Smooth muscle cell (in vitro differentiated cells): ENCODE measurements around the gene HLA-DQA1. TPM values are rescaled to one million over a fixed set of nuclear protein-coding genes. Genes with fewer than 3 reads are reported as not detected.
"Not testable (repeated sequence)": the region's sequence is repeated elsewhere in the genome, so short reads cannot be mapped to it uniquely, and the experiment has no call there.

ENCODE experiments used
- DNase-seq: peaks from one replicate; lab custom pipeline; 2025; ENCODE audit not compliant: unreplicated experiment; lab: John Stamatoyannopoulos, UW
- H2AFZ ChIP-seq: fragments of 200-600 bp; sonication (generic); 2 replicates; pipeline ENCODE4 v1.6.0; 2016; ENCODE audit warnings: antibody characterized with exemption, low read depth, mild to moderate bottlenecking
- H3F3A ChIP-seq: fragments of 200-600 bp; sonication (generic); 2 replicates; pipeline ENCODE4 v1.6.0; 2017; ENCODE audit warnings: antibody characterized with exemption, low read depth
- H3K27ac ChIP-seq: fragments of 200-600 bp; sonication (generic); 2 replicates; pipeline ENCODE4 v1.5.1; 2016; ENCODE audit warnings: low read depth, mild to moderate bottlenecking
- H3K27me3 ChIP-seq: fragments of 200-600 bp; sonication (generic); 2 replicates; pipeline ENCODE4 v1.6.1; 2016; ENCODE audit warnings: low read depth, mild to moderate bottlenecking
- H3K36me3 ChIP-seq: fragments of 200-600 bp; sonication (generic); 2 replicates; pipeline ENCODE4 v1.5.1; 2016; ENCODE audit warnings: low read depth
- H3K4me1 ChIP-seq: fragments of 200-600 bp; sonication (generic); 2 replicates; pipeline ENCODE4 v1.5.1; 2016; ENCODE audit warnings: low read depth
- H3K4me2 ChIP-seq: fragments of 200-600 bp; sonication (generic); 2 replicates; pipeline ENCODE4 v1.6.0; 2016; ENCODE audit warnings: mild to moderate bottlenecking
- H3K4me3 ChIP-seq: fragments of 200-600 bp; sonication (generic); 2 replicates; pipeline ENCODE4 v1.5.1; 2016; ENCODE audit warnings: mild to moderate bottlenecking
- H3K79me2 ChIP-seq: fragments of 200-600 bp; sonication (generic); 2 replicates; pipeline ENCODE4 v1.6.0; 2016; ENCODE audit warnings: low read depth, mild to moderate bottlenecking
- H3K9ac ChIP-seq: fragments of 200-600 bp; sonication (generic); 2 replicates; pipeline ENCODE4 v1.6.0; 2016; ENCODE audit warnings: low read depth
- H3K9me3 ChIP-seq: fragments of 200-600 bp; sonication (generic); replicated peaks from 2 replicates; pipeline ENCODE4 v1.5.1; 2016; ENCODE audit warnings: low read depth
- H4K20me1 ChIP-seq: fragments of 200-600 bp; sonication (generic); 2 replicates; pipeline ENCODE4 v1.6.0; 2016; ENCODE audit warnings: low read depth
- WGBS: methylation state at CpG from one replicate; pipeline ENCODE4 v1.1.7; 2016; ENCODE audit warnings: low lambda C conversion rate; 5-methylcytosine and 5-hydroxymethylcytosine counted together
- polyA plus RNA-seq: library from polyadenylated mRNA; unstranded; fragments of >200 nt; fragmentation: Nextera tagmentation; extraction: Ambion mirVana; gene quantifications from 2 replicates; pipeline ENCODE4 v1.2.1, GENCODE V29; 2016
- total RNA-seq: library from RNA; depleted of rRNA; stranded (reverse); fragments of >200 nt; gene quantifications from 2 replicates; pipeline ENCODE4 v1.2.3, GENCODE V29; 2014
- TF ChIP-seq, protein P1 (sequence below): fragments of 200-600 bp; sonication (generic); IDR thresholded peaks from 2 replicates; pipeline ENCODE4 v1.5.1; 2017; ENCODE audit warnings: borderline replicate concordance, mild to moderate bottlenecking, antibody characterized with exemption; ENCODE audit not compliant: insufficient read depth, poor library complexity, severe bottlenecking

HLA-DQA1 gene
- total and polyA plus RNA-seq, 2 experiments from 2014 or later = 1.0 TPM; not detected in 1

- H3K27ac ChIP-seq = no peak within 1 kb of the TSS
- no peaks in the 10 kb centered on the region for H3K36me3 ChIP-seq
- H3K9ac ChIP-seq = no peak within 1 kb of the TSS
- TF ChIP-seq, protein P1, sequence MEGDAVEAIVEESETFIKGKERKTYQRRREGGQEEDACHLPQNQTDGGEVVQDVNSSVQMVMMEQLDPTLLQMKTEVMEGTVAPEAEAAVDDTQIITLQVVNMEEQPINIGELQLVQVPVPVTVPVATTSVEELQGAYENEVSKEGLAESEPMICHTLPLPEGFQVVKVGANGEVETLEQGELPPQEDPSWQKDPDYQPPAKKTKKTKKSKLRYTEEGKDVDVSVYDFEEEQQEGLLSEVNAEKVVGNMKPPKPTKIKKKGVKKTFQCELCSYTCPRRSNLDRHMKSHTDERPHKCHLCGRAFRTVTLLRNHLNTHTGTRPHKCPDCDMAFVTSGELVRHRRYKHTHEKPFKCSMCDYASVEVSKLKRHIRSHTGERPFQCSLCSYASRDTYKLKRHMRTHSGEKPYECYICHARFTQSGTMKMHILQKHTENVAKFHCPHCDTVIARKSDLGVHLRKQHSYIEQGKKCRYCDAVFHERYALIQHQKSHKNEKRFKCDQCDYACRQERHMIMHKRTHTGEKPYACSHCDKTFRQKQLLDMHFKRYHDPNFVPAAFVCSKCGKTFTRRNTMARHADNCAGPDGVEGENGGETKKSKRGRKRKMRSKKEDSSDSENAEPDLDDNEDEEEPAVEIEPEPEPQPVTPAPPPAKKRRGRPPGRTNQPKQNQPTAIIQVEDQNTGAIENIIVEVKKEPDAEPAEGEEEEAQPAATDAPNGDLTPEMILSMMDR = no peak
- H3K4me3 ChIP-seq = peak within 1 kb of the TSS; percentile 47
- H3K9me3 ChIP-seq = no peaks in the 10 kb centered on the region
- H3K27me3 ChIP-seq = no peaks in the 10 kb centered on the region
- H2AFZ ChIP-seq = no peak within 1 kb of the TSS
- 45% methylated on average over 16 of the region's 16 CpGs for WGBS
- H4K20me1 ChIP-seq = no peaks in the 10 kb centered on the region
- no peaks in the 10 kb centered on the region for H3K4me1 ChIP-seq
- H3F3A ChIP-seq = no peaks in the 10 kb centered on the region
- DNase-seq = no peak
- peak within 1 kb of the TSS; percentile 73 for H3K4me2 ChIP-seq
- H3K79me2 ChIP-seq = no peaks in the 10 kb centered on the region
These were observed 29.5 kb downstream of the HLA-DQA1 start, which contains the start of gene HLA-DQB1 for GRCh38 chr6:32666420-32667300. Gene HLA-DQB1, minus strand, starts transcription at chr6:32666657. Its CDS starts 50 bp downstream, at chr6:32666607.

- DNase-seq = no peak
- 74% methylated on average over 5 of the region's 5 CpGs for WGBS
- Histone ChIP-seq H4K20me1 (no peaks in the 10 kb centered on the region), H3K9ac (no peak overlapping the region), H3K36me3 (no peaks in the 10 kb centered on the region), H3K4me3 (no peak overlapping the region), H3K4me2 (no peak overlapping the region), H3F3A (no peaks in the 10 kb centered on the region), H2AFZ (no peak overlapping the region), H3K27me3 (no peaks in the 10 kb centered on the region), H3K9me3 (no peaks in the 10 kb centered on the region), H3K27ac (no peak overlapping the region), H3K4me1 (no peaks in the 10 kb centered on the region), H3K79me2 (no peaks in the 10 kb centered on the region)
- TF ChIP-seq, protein P1 = no peak
These were observed 31.1 kb downstream of the HLA-DQA1 start for GRCh38 chr6:32668226-32668747.

GRCh38 chr6:32669240-32669639 lies 32.0 kb downstream of the HLA-DQA1 start:
- WGBS = 65% methylated on average over 4 of the region's 4 CpGs
- TF ChIP-seq, protein P1 = no peak
- no peaks in the 10 kb centered on the region for H3K36me3 ChIP-seq

GRCh38 chr6:32669893-32670292 lies 32.7 kb downstream of the HLA-DQA1 start:
- H3K4me2 ChIP-seq = no peak overlapping the region
- no peak overlapping the region for H3K27ac ChIP-seq
- H3K4me3 ChIP-seq = no peak overlapping the region
- no peaks in the 10 kb centered on the region for H3K27me3 ChIP-seq
- H3K36me3 ChIP-seq = no peaks in the 10 kb centered on the region
- TF ChIP-seq, protein P1 = no peak
- DNase-seq = no peak
- no peak overlapping the region for H3K9ac ChIP-seq
- no peaks in the 10 kb centered on the region for H3F3A ChIP-seq
- H4K20me1 ChIP-seq = no peaks in the 10 kb centered on the region
- H3K79me2 ChIP-seq = no peaks in the 10 kb centered on the region
- no peaks in the 10 kb centered on the region for H3K9me3 ChIP-seq
- H3K4me1 ChIP-seq = no peaks in the 10 kb centered on the region
- no peak overlapping the region for H2AFZ ChIP-seq

More at GRCh38 chr6:32669240-32669639, 32.0 kb downstream of the HLA-DQA1 start:
- H3K79me2 ChIP-seq = no peaks in the 10 kb centered on the region
- H3K27ac ChIP-seq = no peak overlapping the region
- H3K4me3 ChIP-seq = no peak overlapping the region
- H3K4me1 ChIP-seq = no peaks in the 10 kb centered on the region
- no peak for DNase-seq
- no peak overlapping the region for H3K4me2 ChIP-seq
- H3K9me3 ChIP-seq = no peaks in the 10 kb centered on the region
- no peak overlapping the region for H2AFZ ChIP-seq
- H3K9ac ChIP-seq = no peak overlapping the region
- no peaks in the 10 kb centered on the region for H4K20me1 ChIP-seq
- no peaks in the 10 kb centered on the region for H3F3A ChIP-seq
- H3K27me3 ChIP-seq = no peaks in the 10 kb centered on the region

DNA sequence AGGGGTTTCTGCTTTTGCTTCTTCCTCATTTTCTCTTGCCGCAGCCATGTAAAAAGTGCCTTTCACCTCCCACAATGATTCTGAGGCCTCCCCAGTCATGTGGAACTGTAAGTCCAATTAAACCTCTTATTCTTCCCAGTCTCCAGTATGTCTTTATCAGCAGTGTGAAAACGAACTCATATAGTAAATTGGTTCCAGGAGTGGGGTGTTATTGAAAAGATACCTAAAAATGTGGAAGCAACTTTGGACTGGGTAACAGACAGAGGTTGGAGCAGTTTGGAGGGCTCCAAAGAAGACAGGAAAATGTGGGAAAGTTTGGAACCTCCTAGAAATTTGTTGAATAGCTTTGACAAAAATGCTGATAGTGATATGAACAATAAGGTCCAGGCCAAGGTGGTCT lies 34.7 kb downstream of the HLA-DQA1 start:
- not testable (repeated sequence) for H3K9ac ChIP-seq, H3K79me2 ChIP-seq, H2AFZ ChIP-seq, H3K4me3 ChIP-seq, H3K4me2 ChIP-seq, DNase-seq, H3F3A ChIP-seq, H3K4me1 ChIP-seq, H3K36me3 ChIP-seq, H4K20me1 ChIP-seq, H3K27ac ChIP-seq, H3K9me3 ChIP-seq, H3K27me3 ChIP-seq
- WGBS = 45% methylated on average over 2 of the region's 2 CpGs
